Measurements from ENCODE around the gene SATB1.

The SATB1 gene

DNA sequence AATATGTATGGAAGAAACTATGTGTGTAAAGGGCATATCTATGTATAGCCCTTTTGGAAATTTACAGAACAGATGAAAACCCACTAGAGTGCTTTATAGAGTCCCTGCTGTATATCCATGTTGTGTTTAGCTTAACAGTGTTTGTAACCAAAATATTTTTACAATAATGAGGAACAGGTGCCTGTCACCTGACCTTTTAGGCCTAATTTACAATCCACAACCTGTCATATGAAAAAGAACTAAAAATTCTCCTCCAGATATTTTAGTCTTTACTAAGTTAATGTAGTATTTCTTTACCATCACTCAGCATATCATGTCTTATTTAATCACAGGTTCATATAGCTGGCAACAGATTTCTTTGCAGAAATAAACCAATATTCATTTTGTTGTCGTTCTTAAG lies 16.4 kb upstream of the SATB1 start:
- no peak for DNase-seq (ENCODE audit: low read depth)
- TF ChIP-seq, protein P1, sequence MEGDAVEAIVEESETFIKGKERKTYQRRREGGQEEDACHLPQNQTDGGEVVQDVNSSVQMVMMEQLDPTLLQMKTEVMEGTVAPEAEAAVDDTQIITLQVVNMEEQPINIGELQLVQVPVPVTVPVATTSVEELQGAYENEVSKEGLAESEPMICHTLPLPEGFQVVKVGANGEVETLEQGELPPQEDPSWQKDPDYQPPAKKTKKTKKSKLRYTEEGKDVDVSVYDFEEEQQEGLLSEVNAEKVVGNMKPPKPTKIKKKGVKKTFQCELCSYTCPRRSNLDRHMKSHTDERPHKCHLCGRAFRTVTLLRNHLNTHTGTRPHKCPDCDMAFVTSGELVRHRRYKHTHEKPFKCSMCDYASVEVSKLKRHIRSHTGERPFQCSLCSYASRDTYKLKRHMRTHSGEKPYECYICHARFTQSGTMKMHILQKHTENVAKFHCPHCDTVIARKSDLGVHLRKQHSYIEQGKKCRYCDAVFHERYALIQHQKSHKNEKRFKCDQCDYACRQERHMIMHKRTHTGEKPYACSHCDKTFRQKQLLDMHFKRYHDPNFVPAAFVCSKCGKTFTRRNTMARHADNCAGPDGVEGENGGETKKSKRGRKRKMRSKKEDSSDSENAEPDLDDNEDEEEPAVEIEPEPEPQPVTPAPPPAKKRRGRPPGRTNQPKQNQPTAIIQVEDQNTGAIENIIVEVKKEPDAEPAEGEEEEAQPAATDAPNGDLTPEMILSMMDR (conservative IDR thresholded peaks at IDR 0.05; ENCODE audit: low read depth, low read length), result no peak
- H3K4me3 ChIP-seq (ENCODE audit: low read length), result no peak overlapping the region

GRCh38 chr3:18440066-18440722 lies 15.1 kb upstream of the SATB1 start:
- DNase-seq (ENCODE audit: low read depth), result no peak
- TF ChIP-seq, protein P1 (conservative IDR thresholded peaks at IDR 0.05; ENCODE audit: low read depth, low read length), result no peak
- H3K4me3 ChIP-seq (ENCODE audit: low read length), result no peak overlapping the region

- H3K4me3 ChIP-seq (ENCODE audit: low read length), result no peak overlapping the region
- DNase-seq (ENCODE audit: low read depth), result no peak
- TF ChIP-seq, protein P1 (conservative IDR thresholded peaks at IDR 0.05; ENCODE audit: low read depth, low read length), result no peak
These were observed 14.1 kb upstream of the SATB1 start for GRCh38 chr3:18439281-18439680.

GRCh38 chr3:18438586-18438985 lies 13.4 kb upstream of the SATB1 start:
- no peak for DNase-seq (ENCODE audit: low read depth)
- TF ChIP-seq, protein P1 (conservative IDR thresholded peaks at IDR 0.05; ENCODE audit: low read depth, low read length), result no peak
- no peak overlapping the region for H3K4me3 ChIP-seq (ENCODE audit: low read length)

DNA sequence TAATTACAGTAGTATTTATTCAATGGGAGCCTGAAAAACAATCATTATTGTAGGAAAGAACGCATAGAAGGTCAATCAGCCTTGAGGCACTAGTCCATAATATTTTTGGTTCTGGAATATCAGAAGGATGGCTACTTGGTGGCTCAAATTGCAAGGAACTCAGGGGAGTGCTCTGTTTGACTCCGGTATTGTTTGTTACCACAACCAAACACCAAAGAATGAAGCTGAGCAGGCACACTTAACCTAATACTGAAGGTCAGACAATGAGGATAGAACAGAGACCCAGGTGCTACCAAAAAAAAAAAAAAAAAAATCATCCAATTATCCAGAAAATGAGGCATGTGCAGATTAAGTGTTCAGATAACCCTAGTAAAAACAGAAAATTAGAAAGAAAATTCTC lies 11.1 kb upstream of the SATB1 start:
- no peak overlapping the region for H3K4me3 ChIP-seq (ENCODE audit: low read length)
- no peak for DNase-seq (ENCODE audit: low read depth)
- TF ChIP-seq, protein P1 (conservative IDR thresholded peaks at IDR 0.05; ENCODE audit: low read depth, low read length), result no peak

DNA sequence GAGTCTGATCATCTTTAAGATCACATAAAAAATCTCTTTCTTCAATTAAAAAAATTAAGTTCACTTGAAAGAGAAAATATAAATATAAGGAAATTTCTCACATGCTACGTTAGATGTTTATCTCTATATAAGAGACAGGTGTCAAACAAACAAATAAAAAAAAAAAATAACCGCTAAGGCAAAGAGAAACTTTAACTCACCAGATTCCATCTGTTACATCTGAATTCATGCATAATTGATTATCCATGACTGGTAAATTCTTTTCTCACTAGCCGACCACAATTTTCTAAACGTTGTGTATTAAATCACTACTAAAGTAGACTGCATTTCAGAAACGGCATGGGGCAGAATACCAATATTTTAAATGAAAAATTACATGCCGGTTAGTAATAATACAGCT lies 9.6 kb upstream of the SATB1 start:
- H3K4me3 ChIP-seq (ENCODE audit: low read length), result no peak overlapping the region
- DNase-seq (ENCODE audit: low read depth), result no peak
- TF ChIP-seq, protein P1 (conservative IDR thresholded peaks at IDR 0.05; ENCODE audit: low read depth, low read length), result no peak

GRCh38 chr3:18432752-18433151 lies 7.6 kb upstream of the SATB1 start:
- no peak overlapping the region for H3K4me3 ChIP-seq (ENCODE audit: low read length)
- TF ChIP-seq, protein P1 (conservative IDR thresholded peaks at IDR 0.05; ENCODE audit: low read depth, low read length), result no peak

More at GRCh38 chr3:18432752-18433151, 7.6 kb upstream of the SATB1 start:
- DNase-seq (ENCODE audit: low read depth), result no peak
